ENCODE data around the gene CSMD2. TPM values are rescaled to one million over a fixed set of nuclear protein-coding genes. Genes with fewer than 3 reads are reported as not detected.

Gene CSMD2
- total and polyA plus RNA-seq, 2 of the 8 experiments (the other 6 are each of a cell fraction or from before 2014, with no cell fraction given): 7.0 to 14.7 TPM

- TF ChIP-seq CTCF (IDR thresholded peaks at IDR 0.05; ENCODE audit: control extremely low read depth in 1 of 3, insufficient read depth in 1 of 3, low read depth in 1 of 3, low read length in 3 of 3): no peak
- no peak for TF ChIP-seq SP4 (IDR thresholded peaks at IDR 0.05; ENCODE audit: low read length)
Observed at GRCh38 chr1:33532936-33533335, 632.1 kb downstream of the CSMD2 start (continued).
